NCI-H2171 treated with DMSO at 0.1 percent for 48 hours (cell line): ENCODE data around the gene IQCH.
"Not testable (repeated sequence)": the region's sequence is repeated elsewhere in the genome, so short reads cannot be mapped to it uniquely, and the experiment has no call there.

Source experiments
- DNase-seq: peaks from one replicate; lab custom pipeline; 2025; lab: John Stamatoyannopoulos, UW

IQCH gene

GRCh38 chr15:67436351-67437250 lies 182.0 kb downstream of the IQCH start:
- peak; percentile 35 for DNase-seq

GRCh38 chr15:67444100-67444499 lies 189.5 kb downstream of the IQCH start:
- peak; percentile 60 for DNase-seq

GRCh38 chr15:67446449-67446848 lies 191.9 kb downstream of the IQCH start:
- DNase-seq: no peak

- DNase-seq: not testable (repeated sequence)
Observed at GRCh38 chr15:67448372-67448771, 193.8 kb downstream of the IQCH start.

- not testable (repeated sequence) for DNase-seq
Observed at GRCh38 chr15:67453703-67454102, 199.1 kb downstream of the IQCH start.

GRCh38 chr15:67456677-67457529 lies 202.3 kb downstream of the IQCH start:
- peak; percentile 76 for DNase-seq

- DNase-seq: no peak
Observed at GRCh38 chr15:67458331-67459029, 203.9 kb downstream of the IQCH start.

- peak; percentile 53 for DNase-seq
Observed at GRCh38 chr15:67460521-67460920, 205.9 kb downstream of the IQCH start.

- DNase-seq: no peak
Observed at GRCh38 chr15:67461735-67462134, 207.1 kb downstream of the IQCH start.

GRCh38 chr15:67462875-67463274 lies 208.3 kb downstream of the IQCH start:
- DNase-seq: no peak

GRCh38 chr15:67463488-67463887 lies 208.9 kb downstream of the IQCH start:
- DNase-seq: no peak

- DNase-seq: no peak
Observed at GRCh38 chr15:67465196-67465952, 210.8 kb downstream of the IQCH start.

GRCh38 chr15:67468416-67468815 lies 213.8 kb downstream of the IQCH start:
- peak; percentile 78 for DNase-seq

GRCh38 chr15:67469680-67470079 lies 215.1 kb downstream of the IQCH start:
- DNase-seq: no peak

GRCh38 chr15:67472957-67473356 lies 218.4 kb downstream of the IQCH start:
- no peak for DNase-seq

GRCh38 chr15:67474405-67475110 lies 220.0 kb downstream of the IQCH start:
- DNase-seq: no peak

GRCh38 chr15:67479781-67480505 lies 225.4 kb downstream of the IQCH start:
- no peak for DNase-seq

- DNase-seq: no peak
Observed at GRCh38 chr15:67480741-67481140, 226.2 kb downstream of the IQCH start.

GRCh38 chr15:67481680-67482079 lies 227.1 kb downstream of the IQCH start:
- DNase-seq: no peak

- DNase-seq: no peak
Observed at GRCh38 chr15:67495585-67495984, 241.0 kb downstream of the IQCH start.
